HG03025 (cell line): ENCODE data around the gene FBXO11.

ENCODE experiments used
- ATAC-seq: cut with Tn5 transposase; IDR thresholded peaks from one replicate; pipeline ENCODE4 v1.9.1; 2021; ENCODE audit warnings: mild to moderate bottlenecking, moderate library complexity; ENCODE audit not compliant: unreplicated experiment, low FRiP score

Gene FBXO11

DNA sequence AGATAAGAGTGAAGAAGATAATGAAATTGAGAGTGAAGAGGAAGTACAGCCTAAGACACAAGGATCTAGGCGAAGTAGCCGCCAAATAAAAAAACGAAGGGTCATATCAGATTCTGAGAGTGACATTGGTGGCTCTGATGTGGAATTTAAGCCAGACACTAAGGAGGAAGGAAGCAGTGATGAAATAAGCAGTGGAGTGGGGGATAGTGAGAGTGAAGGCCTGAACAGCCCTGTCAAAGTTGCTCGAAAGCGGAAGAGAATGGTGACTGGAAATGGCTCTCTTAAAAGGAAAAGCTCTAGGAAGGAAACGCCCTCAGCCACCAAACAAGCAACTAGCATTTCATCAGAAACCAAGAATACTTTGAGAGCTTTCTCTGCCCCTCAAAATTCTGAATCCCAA, 107.7 kb downstream of the FBXO11 start:
- ATAC-seq: no peak

- no peak for ATAC-seq
Observed at GRCh38 chr2:47796090-47796697, 110.1 kb downstream of the FBXO11 start.

DNA sequence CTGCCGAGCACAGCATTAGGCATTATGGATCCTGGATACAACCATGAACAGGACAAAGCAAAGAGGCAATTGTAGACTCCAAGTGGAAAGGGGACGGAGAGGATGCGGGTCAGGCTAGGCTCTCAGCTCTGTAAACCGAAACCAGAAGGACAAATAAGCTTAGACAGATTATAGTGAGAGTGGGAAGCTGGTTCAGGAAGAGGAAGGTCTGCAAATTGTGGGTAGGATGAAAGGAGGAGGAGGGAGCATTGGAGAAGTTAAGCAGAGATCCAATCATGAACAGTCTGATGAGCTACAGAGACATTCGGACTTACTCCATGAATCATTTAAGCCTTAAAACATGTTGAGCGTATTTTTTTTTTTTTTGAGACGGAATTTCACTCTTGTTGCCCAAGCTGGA, 120.3 kb downstream of the FBXO11 start:
- no peak for ATAC-seq

DNA sequence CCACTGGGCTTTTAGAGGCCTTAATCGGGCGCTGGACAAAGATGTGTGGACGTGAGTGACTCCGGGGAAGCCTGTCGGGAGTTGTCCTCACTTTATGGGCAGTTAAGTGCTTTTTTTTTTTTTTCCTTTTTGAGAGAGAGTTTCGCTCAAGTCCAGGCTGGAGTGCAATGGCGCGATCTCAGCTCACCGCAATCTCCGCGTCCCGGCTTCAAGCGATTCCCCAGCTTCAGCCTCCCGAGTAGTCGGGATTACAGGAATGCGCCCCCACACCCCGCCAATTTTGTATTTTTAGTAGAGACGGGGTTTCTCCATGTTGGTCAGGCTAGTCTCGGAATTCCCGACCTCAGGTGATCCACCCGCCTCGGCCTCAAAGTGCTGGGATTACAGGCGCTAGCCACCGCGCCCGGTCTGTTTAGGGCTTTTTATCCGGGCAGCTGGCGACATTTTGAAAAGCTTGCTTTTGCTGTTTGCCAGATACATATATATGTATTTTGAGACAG, 121.9 kb downstream of the FBXO11 start:
- no peak for ATAC-seq

DNA sequence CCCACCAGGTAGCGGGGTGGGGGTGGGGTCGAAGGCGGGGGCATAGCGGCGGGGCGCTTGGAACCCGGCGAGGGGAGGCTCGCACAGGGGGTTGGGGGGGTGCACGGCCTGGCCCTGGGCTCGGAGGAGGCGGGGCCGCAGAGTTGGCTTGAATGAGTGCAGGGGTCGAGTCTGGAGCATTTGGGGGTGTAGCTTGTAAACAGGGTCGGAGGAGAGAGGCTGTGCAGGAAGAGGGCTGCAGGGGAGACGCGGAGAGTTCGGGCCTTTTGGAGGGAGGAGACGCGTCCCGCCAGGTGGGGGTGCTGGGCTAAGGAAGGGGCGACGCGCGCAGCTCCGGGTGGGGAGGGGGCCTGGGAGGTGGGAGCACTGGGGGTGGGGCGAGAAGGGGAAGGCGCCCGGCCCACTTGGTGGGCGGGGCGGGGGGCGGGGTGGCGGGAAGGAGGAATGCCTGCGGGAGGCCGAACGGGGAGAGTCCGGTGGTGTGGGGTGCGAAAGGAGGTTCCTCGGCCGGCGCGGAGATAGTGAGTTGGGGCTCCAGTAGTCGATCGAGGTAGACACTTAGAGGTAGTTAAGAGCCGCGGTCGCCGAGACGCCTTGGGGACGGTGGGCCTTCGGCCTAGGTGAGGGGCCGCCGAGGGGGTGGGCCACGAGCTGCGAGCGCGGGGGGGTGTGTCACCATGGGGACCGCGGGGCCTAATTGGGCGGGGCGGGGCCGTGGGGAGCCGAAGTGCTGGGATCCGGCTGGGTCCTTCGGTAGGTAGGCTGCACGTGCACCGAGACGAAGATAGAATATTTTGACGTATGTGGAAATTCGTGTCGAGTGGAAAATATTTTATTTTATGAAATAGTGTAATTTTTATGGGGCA, 122.6 kb downstream of the FBXO11 start:
- peak; percentile 17 for ATAC-seq

- ATAC-seq: peak; percentile 82
Observed at GRCh38 chr2:47782671-47783485, 123.4 kb downstream of the FBXO11 start, which contains the start of gene MSH6. Gene MSH6 (plus strand): TSS chr2:47783145. CDS start chr2:47783234, 89 bp downstream.

- ATAC-seq: no peak
Observed at GRCh38 chr2:47782381-47782670, 124.0 kb downstream of the FBXO11 start.

DNA sequence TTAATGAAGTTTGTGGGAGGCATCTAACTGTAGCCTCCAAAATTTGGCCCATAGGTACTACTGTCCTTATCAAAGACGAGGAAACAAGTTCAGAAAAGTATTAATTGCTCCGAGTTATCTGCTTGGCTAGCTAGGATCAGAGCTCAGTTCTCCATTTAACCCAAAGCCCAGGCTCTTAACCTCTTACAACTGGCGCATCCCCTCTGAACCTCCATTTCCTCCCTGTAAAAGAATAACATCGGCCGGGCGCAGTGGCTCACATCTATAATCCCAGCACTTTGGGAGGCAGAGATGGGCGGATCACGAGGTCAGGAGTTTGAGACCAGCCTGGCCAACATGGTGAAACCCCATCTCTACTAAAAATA, 126.9 kb downstream of the FBXO11 start:
- no peak for ATAC-seq

DNA sequence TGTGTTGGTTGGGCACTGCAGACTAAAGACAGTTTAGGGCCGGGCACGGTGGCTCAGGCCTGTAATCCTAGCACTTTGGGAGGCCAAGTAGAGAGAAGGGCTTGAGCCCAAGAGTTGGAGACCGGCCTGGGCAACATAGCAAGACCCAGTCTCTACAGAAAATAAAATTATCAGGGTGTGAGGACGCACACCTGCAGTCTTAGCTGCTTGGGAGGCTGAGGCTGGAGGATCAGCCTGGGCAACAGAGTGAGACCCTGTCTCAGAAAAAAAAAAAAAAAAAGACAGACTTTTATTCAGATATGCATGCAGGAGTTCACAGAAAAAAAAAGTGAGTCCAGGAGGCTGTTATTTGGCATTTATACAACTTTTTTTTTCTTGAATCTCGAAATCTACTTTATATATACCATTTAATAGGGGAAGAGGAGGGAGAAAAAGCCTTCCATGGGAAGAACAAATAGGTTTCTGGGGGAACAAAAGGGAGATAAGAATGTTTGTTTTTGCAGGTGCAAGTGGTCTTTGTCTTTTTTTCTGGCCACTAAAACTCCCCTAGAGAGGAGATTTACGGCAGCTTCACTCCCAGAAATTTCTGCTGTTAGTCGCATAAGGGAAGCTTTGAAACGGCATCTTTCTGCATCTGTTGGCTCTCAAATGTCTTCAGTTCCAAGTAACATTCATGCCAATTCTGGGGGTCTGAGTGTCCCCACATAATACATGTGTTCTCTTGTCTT, 127.4 kb downstream of the FBXO11 start:
- ATAC-seq: no peak

DNA sequence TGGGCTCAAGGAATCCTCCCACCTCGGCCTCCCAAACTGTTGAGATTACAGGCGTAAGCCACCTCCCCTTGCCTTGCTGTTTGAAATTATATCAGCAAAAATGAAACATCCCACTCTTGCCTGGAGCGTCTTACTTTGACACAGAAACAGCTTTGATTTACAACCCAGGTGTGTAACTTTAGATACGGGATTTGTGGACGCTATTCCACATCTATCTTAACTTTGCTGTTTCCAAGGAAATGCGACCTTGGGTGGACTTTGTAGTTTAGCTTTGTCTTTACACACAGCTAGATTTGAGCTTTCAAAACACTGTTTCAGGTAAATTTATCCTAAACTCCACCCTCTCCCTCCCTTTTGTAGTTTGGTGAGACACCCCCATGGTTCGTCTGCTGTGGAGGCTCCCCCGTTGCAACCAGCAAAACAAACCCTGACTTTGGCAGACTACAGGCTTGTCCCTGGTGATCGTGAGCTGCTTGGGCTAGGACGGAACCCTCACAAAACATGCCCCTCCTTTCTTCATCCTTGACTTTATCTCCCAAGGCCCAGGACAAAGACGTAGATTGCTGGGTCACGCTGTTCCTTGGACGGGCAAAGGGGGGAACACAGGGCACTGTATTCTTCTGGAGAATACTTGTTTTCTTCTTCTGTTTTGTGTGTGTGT, 128.9 kb downstream of the FBXO11 start:
- ATAC-seq: no peak

DNA sequence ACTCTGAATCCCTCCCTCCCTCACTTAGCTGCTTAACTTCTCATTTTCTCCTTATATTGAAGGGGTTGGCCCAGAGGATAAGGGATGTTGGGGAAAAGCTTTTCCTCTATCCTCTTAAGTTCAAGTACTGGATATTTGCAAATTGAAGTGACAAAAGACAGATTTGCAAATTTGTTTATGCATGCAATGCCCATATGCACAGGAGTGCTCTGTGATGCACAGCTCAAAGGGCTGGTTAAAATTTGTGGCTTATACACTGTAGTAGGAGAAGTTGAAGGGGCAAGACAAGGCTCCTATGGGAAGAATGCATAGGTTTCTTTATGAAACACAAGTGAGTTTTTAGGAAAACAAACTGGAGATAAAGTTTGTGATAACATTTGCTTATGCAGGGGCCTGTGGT, 131.7 kb downstream of the FBXO11 start:
- no peak for ATAC-seq

DNA sequence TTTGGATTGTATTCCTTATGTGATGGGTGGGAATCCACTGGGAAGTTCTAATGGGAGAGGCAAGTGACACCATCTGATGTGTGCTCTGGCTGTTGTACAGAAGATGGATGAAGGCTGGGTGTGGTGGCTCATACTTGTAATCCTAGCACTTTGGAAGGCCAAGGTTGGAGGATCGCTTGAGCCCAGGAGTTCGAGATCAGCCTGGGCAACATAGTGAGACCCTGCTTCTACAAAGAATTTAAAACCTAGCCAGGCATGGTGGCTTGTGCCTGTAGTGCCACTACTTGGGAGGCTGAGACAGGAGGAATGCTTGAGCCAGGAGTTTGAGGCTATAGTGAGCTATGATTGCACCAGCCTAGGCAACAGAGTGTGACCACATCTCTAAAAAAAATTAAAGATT, 134.0 kb downstream of the FBXO11 start:
- ATAC-seq: no peak

GRCh38 chr2:47771211-47771610, 135.1 kb downstream of the FBXO11 start:
- ATAC-seq: no peak

DNA sequence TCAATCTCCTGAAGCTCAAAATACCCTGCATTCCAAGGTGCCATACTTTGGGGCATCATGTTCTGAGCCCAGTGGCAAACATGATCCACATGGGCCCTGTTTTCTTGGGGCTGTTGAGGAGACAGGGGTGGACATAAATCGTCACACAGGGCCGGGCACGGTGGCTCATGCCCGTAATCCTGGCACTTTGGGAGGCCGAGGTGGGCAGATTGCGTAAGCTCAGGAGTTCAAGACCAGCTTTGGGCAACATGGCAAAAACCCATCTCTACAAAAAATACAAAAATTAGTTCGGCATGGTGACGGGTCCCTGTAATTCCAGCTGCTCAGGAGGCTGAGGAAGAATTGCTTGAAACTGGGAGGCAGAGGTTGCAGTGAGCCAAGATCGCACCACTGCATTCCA, 137.0 kb downstream of the FBXO11 start:
- no peak for ATAC-seq

DNA sequence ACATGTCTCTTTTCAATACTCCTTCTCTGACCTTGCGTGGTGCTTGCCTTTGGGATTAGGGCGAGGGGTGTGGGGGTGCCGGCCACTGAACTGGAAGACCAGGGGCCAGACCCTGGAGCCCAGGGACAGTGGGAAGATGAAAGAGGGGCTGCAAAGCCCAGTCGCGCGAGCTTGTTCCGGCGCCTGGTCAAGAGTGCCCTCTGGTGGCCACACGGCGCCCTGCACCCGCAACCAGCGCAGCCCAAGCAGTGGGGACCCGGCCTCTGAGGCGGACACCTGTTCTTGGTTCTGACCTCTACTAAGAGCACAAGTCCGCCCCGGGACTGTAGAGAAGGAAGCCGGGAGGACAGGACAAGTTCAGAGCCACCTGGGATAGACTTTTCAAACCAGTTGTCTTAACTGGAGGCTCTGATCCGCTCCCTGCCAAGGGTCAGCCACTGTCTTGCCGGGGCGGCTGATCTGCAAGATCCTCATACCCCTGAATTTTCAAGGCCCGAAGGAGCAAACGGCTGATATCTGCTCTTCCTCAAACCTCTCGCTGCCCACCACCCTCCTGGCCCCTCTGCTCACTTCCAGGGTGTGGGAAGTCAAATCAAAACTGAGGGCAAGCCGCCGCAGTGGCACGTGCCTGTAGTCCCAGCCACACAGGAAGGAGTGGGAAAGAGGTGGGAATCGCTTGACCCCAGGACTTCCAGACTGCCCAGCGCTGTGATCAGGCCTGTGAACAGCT, 138.3 kb downstream of the FBXO11 start:
- no peak for ATAC-seq

DNA sequence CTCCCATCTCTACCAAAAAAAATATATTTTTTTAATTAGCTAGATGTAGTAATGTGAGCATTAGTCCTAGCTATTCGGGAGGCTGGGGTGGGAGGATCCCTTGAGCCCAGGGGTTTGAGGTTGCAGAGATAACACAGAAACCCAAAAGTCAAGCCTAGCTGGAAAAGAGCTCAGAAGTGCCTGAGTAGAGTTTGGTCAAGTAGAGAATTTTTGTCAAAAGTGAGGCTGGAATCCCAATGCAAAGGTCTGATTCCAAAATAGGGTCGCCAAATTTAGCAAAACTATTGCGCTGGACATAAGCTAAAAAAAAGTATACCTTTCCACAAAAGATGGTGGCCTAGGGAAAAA, 138.8 kb downstream of the FBXO11 start:
- ATAC-seq: no peak

- ATAC-seq: peak; percentile 33
Observed at GRCh38 chr2:47751856-47752414, 154.4 kb downstream of the FBXO11 start.

DNA sequence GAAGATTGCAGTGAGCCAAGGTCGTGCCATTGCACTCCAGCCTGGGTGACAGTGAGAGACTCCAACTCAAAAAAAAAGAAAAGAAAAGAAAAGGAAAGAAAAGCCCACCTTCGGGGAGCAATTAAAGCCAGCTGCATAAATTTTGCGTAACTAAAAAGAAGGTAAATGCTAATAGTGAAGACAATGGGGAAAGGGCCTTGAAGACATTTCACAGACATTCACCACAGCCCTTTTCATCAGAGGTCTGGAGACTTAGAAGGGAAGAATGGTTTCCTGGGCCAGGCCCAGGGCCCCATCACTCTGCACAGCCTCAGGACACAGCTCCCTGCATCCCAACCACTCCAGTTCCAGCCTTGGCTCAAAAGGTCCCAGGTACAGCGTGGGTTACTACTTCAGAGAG, 158.4 kb downstream of the FBXO11 start:
- no peak for ATAC-seq

GRCh38 chr2:47744074-47744473, 162.2 kb downstream of the FBXO11 start:
- no peak for ATAC-seq
